Trophoblast cell (in vitro differentiated cells and primary cell): ENCODE results near the gene GASK1A.
"Not testable (repeated sequence)": the region's sequence is repeated elsewhere in the genome, so short reads cannot be mapped to it uniquely, and the experiment has no call there.

Source experiments
- DNase-seq, 2 donors: peaks; one replicate each; pipeline ENCODE4 v3.0.0-alpha.2; 2016
- H2AFZ ChIP-seq: 2 replicates; pipeline ENCODE4 v1.6.1; 2013; ENCODE audit warnings: low read length, moderate library complexity, mild to moderate bottlenecking; ENCODE audit not compliant: insufficient read depth, poor library complexity
- H2AK5ac ChIP-seq: 2 replicates; pipeline ENCODE4 v1.6.1; 2013; ENCODE audit warnings: mild to moderate bottlenecking, low read length
- H2BK120ac ChIP-seq: 2 replicates; pipeline ENCODE4 v1.6.1; 2013; ENCODE audit warnings: low read length, mild to moderate bottlenecking, moderate library complexity; ENCODE audit not compliant: insufficient read depth, poor library complexity
- H2BK12ac ChIP-seq: 2 replicates; pipeline ENCODE4 v1.6.1; 2013; ENCODE audit warnings: mild to moderate bottlenecking, low read length, moderate library complexity
- H2BK5ac ChIP-seq: 2 replicates; pipeline ENCODE4 v1.6.1; 2013; ENCODE audit warnings: low read length, low read depth, moderate library complexity, mild to moderate bottlenecking; ENCODE audit not compliant: poor library complexity
- H3K14ac ChIP-seq: 2 replicates; pipeline ENCODE4 v1.6.1; 2013; ENCODE audit warnings: mild to moderate bottlenecking, low read length
- H3K18ac ChIP-seq: 2 replicates; pipeline ENCODE4 v1.6.1; 2013; ENCODE audit warnings: mild to moderate bottlenecking, low read length
- H3K23ac ChIP-seq: 2 replicates; pipeline ENCODE4 v1.6.1; 2013; ENCODE audit warnings: low read length
- H3K27ac ChIP-seq: 2 replicates; pipeline ENCODE4 v1.5.1; 2013; ENCODE audit warnings: low read depth, mild to moderate bottlenecking, inconsistent platforms, low read length, moderate library complexity
- H3K27me3 ChIP-seq: 2 replicates; pipeline ENCODE4 v1.6.1; 2013; ENCODE audit warnings: inconsistent platforms, mild to moderate bottlenecking, low read length, moderate library complexity; ENCODE audit not compliant: insufficient read depth
- H3K36me3 ChIP-seq, 2 experiments: 1 replicate in 1 of 2; 2 replicates in 1 of 2; pipeline ENCODE4 v1.6.1; 2013; ENCODE audit warnings: low read length in 2 of 2, mild to moderate bottlenecking in 2 of 2, moderate library complexity in 1 of 2; ENCODE audit not compliant: insufficient read depth in 2 of 2, control insufficient read depth in 1 of 2
- H3K4ac ChIP-seq: 2 replicates; pipeline ENCODE4 v1.6.1; 2013; ENCODE audit warnings: low read depth, mild to moderate bottlenecking, low read length, moderate library complexity
- H3K4me1 ChIP-seq, 2 experiments: 1 replicate in 1 of 2; 2 replicates in 1 of 2; pipeline ENCODE4 v1.6.1; 2013; ENCODE audit warnings: low read length in 2 of 2, mild to moderate bottlenecking in 2 of 2, moderate library complexity in 1 of 2; ENCODE audit not compliant: insufficient read depth in 2 of 2, control insufficient read depth in 1 of 2
- H3K4me2 ChIP-seq: 2 replicates; pipeline ENCODE4 v1.6.1; 2013; ENCODE audit warnings: inconsistent platforms, mild to moderate bottlenecking, low read length, moderate library complexity
- H3K4me3 ChIP-seq: 2 replicates; pipeline ENCODE4 v1.5.1; 2013; ENCODE audit warnings: mild to moderate bottlenecking, low read depth, low read length, inconsistent platforms
- H3K79me1 ChIP-seq: one replicate; pipeline ENCODE4 v1.6.1; 2013; ENCODE audit warnings: low read length
- H3K79me2 ChIP-seq: 2 replicates; pipeline ENCODE4 v1.6.1; 2013; ENCODE audit warnings: low read length, mild to moderate bottlenecking; ENCODE audit not compliant: control insufficient read depth, insufficient read depth, poor library complexity
- H3K9ac ChIP-seq: 2 replicates; pipeline ENCODE4 v1.6.1; 2013; ENCODE audit warnings: mild to moderate bottlenecking, low read length
- H3K9me3 ChIP-seq: 2 replicates; pipeline ENCODE4 v1.6.1; 2013; ENCODE audit warnings: low read depth, mild to moderate bottlenecking, control low read depth, inconsistent platforms, low read length; ENCODE audit not compliant: insufficient read depth
- H4K12ac ChIP-seq: 2 replicates; pipeline ENCODE4 v1.6.1; 2013; ENCODE audit warnings: low read depth, mild to moderate bottlenecking, low read length, moderate library complexity
- H4K8ac ChIP-seq: 2 replicates; pipeline ENCODE4 v1.6.1; 2013; ENCODE audit warnings: low read depth, mild to moderate bottlenecking, low read length, moderate library complexity
- H4K91ac ChIP-seq: one replicate; pipeline ENCODE4 v1.6.1; 2013; ENCODE audit warnings: low read depth, mild to moderate bottlenecking, low read length, moderate library complexity
- WGBS: extraction: QIAGEN DNeasy Blood & Tissue Kit; methylation state at CpG from one replicate; pipeline ENCODE4 v1.1.7; 2013; ENCODE audit warnings: missing lambda C conversion rate; ENCODE audit not compliant: insufficient read length, insufficient coverage; ENCODE audit errors: extremely low coverage; 5-methylcytosine and 5-hydroxymethylcytosine counted together

The GASK1A gene

GRCh38 chr3:43070670-43071069, 91.6 kb downstream of the GASK1A start:
- not testable (repeated sequence) for H4K12ac ChIP-seq, H2BK120ac ChIP-seq, H3K79me1 ChIP-seq, H3K4me1 ChIP-seq, H3K9ac ChIP-seq, DNase-seq, H4K8ac ChIP-seq, H2BK5ac ChIP-seq, H3K4ac ChIP-seq, H3K9me3 ChIP-seq, H3K4me2 ChIP-seq, H3K4me3 ChIP-seq, H3K36me3 ChIP-seq, H3K79me2 ChIP-seq, H3K27ac ChIP-seq, H3K27me3 ChIP-seq, H3K23ac ChIP-seq, H2BK12ac ChIP-seq, H2AFZ ChIP-seq, H3K18ac ChIP-seq, H2AK5ac ChIP-seq, H3K14ac ChIP-seq, H4K91ac ChIP-seq
- WGBS: no CpG with 5 or more reads among the region's 5 CpGs

- Histone ChIP-seq H3K23ac (no peak overlapping the region), H2BK120ac (no peak overlapping the region), H3K18ac (no peak overlapping the region), H3K27me3 (no peaks in the 10 kb centered on the region), H3K9ac (no peak overlapping the region), H2BK12ac (no peak overlapping the region), H3K4me2 (no peak overlapping the region), H2AFZ (no peak overlapping the region), H4K12ac (no peak overlapping the region), H3K4me3 (no peak overlapping the region), H3K14ac (no peak overlapping the region), H3K4me1 (no peaks in the 10 kb centered on the region), H3K79me1 (no peaks in the 10 kb centered on the region), H3K36me3 (no peaks in the 10 kb centered on the region), H3K79me2 (no peaks in the 10 kb centered on the region), H3K9me3 (no peaks in the 10 kb centered on the region), H3K27ac (no peak overlapping the region), H4K91ac (no peak overlapping the region), H2AK5ac (no peak overlapping the region), H3K4ac (no peak overlapping the region), H4K8ac (no peak overlapping the region), H2BK5ac (no peak overlapping the region)
- peak in 1 of 2 donors; percentile 5 for DNase-seq
- no CpG with 5 or more reads among the region's 7 CpGs for WGBS
Observed at GRCh38 chr3:43071313-43071893, 92.3 kb downstream of the GASK1A start.

- Histone ChIP-seq H4K8ac (no peak overlapping the region), H3K4ac (no peak overlapping the region), H3K79me1 (no peaks in the 10 kb centered on the region), H2BK5ac (no peak overlapping the region), H3K4me2 (no peak overlapping the region), H4K91ac (no peak overlapping the region), H3K23ac (no peak overlapping the region), H2AK5ac (no peak overlapping the region), H3K14ac (no peak overlapping the region), H3K27ac (no peak overlapping the region), H3K79me2 (no peaks in the 10 kb centered on the region), H3K18ac (no peak overlapping the region), H2AFZ (no peak overlapping the region), H3K27me3 (no peaks in the 10 kb centered on the region), H3K4me3 (no peak overlapping the region), H2BK12ac (no peak overlapping the region), H3K9ac (no peak overlapping the region), H3K36me3 (no peaks in the 10 kb centered on the region), H4K12ac (no peak overlapping the region), H3K9me3 (no peaks in the 10 kb centered on the region), H3K4me1 (no peaks in the 10 kb centered on the region), H2BK120ac (no peak overlapping the region)
- no CpG with 5 or more reads among the region's 4 CpGs for WGBS
- DNase-seq: no peak
Observed at GRCh38 chr3:43072361-43072760, 93.2 kb downstream of the GASK1A start.

GRCh38 chr3:43073116-43073835, 94.2 kb downstream of the GASK1A start:
- no peak overlapping the region for H2AK5ac ChIP-seq
- H3K18ac ChIP-seq: no peak overlapping the region
- no peak overlapping the region for H2AFZ ChIP-seq
- DNase-seq: no peak
- no peaks in the 10 kb centered on the region for H3K79me2 ChIP-seq
- H3K14ac ChIP-seq: no peak overlapping the region
- H3K4me2 ChIP-seq: no peak overlapping the region
- no peak overlapping the region for H3K27ac ChIP-seq
- no peaks in the 10 kb centered on the region for H3K4me1 ChIP-seq
- H4K91ac ChIP-seq: no peak overlapping the region
- H3K9me3 ChIP-seq: no peaks in the 10 kb centered on the region
- no peak overlapping the region for H4K12ac ChIP-seq
- H3K36me3 ChIP-seq: no peaks in the 10 kb centered on the region
- no peak overlapping the region for H2BK120ac ChIP-seq
- WGBS: no CpG with 5 or more reads among the region's 7 CpGs
- no peak overlapping the region for H3K4me3 ChIP-seq
- no peak overlapping the region for H3K9ac ChIP-seq
- H2BK5ac ChIP-seq: no peak overlapping the region
- H3K27me3 ChIP-seq: no peaks in the 10 kb centered on the region
- H3K23ac ChIP-seq: peak overlapping the region; percentile 32
- H3K79me1 ChIP-seq: no peaks in the 10 kb centered on the region
- H4K8ac ChIP-seq: no peak overlapping the region
- no peak overlapping the region for H2BK12ac ChIP-seq
- H3K4ac ChIP-seq: no peak overlapping the region
